Nephron (organoid): ENCODE measurements around the gene CHCHD4.
A peak's percentile ranks its signal among the peaks of the same experiment; 100 is the strongest.
"Not testable (repeated sequence)": the region's sequence is repeated elsewhere in the genome, so short reads cannot be mapped to it uniquely, and the experiment has no call there.

Source experiments
- H3K27ac Mint-ChIP-seq, 3 experiments: 2 replicates each; pipeline ENCODE4 v1.8.0; 2020; ENCODE audit warnings: mixed read lengths in 3 of 3, mild to moderate bottlenecking in 2 of 3, moderate library complexity in 1 of 3
- H3K27me3 Mint-ChIP-seq: 2 replicates; pipeline ENCODE4 v1.8.0; 2021; ENCODE audit warnings: low read depth, mild to moderate bottlenecking, moderate library complexity, mixed read lengths
- H3K36me3 Mint-ChIP-seq: 2 replicates; pipeline ENCODE4 v1.8.0; 2020; ENCODE audit warnings: low read depth, mixed read lengths
- H3K4me1 Mint-ChIP-seq: 2 replicates; pipeline ENCODE4 v1.8.0; 2020; ENCODE audit warnings: mixed read lengths
- H3K4me3 Mint-ChIP-seq, 3 experiments: 2 replicates each; pipeline ENCODE4 v1.8.0; 2020; ENCODE audit warnings: mild to moderate bottlenecking in 3 of 3, mixed read lengths in 3 of 3, moderate library complexity in 2 of 3
- H3K9me3 Mint-ChIP-seq: 2 replicates; pipeline ENCODE4 v1.8.0; 2020; ENCODE audit warnings: mixed read lengths
- TF ChIP-seq, protein P1 (sequence below), 3 experiments: fragments of 200-600 bp; sonication (generic); IDR thresholded peaks; one replicate each; pipeline ENCODE4 v1.5.0; 2021; ENCODE audit warnings: antibody characterized with exemption in 3 of 3; ENCODE audit not compliant: unreplicated experiment in 3 of 3

CHCHD4 gene

DNA sequence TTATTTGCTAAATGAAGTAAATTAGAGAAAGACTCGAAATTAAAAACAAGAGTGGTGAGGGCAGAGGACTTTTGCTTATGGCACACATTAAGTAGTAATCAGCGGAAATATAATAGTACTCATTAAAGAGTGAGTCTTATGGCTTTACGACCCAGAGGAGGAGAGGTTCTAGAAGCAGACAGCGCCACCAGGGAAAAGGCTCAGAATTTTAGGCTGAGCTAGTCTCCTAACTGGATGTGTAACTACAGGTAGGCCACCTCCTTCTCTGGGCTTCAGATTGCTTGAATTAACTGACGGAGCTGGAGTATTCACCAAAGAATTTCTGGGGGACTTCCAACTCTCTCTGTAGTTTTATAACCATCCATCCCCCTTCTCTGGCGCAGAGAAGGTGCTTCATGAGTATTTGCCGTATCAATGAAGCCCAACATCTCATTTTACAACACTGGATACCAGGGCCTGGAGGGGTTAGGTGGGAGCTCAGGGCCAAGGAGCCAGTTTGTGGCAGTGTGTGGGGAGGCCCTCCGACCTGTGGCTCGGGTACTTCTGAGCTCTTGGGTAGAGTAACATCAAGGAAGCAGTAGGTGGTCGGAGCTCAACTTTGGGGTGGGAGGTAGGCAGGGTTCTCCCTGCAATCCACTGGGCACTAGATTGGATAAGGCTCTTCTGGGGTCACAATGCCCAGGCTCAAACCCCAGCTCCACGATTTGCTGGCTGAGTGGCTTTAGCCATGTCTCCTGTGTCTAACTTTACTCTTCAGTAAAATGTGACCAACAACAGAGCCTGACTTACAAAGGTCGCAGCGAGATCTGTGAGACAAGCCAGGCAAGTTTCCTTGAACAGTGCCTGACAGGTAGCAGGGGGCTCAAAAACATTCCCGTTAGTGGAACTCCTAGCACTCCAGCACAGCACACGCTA, 1.1 kb downstream of the CHCHD4 start:
- Mint-ChIP-seq H3K4me3 (peak overlapping the region; percentile 96 to 100 (median 99)), H3K27ac (peak overlapping the region in 2 of 3 experiments; percentile 65 to 81), H3K9me3 (no peaks in the 10 kb centered on the region), H3K4me1 (peaks cover 55% of the 10 kb centered on the region), H3K27me3 (peaks cover 4% of the 10 kb centered on the region), H3K36me3 (peaks cover 29% of the 10 kb centered on the region)
- TF ChIP-seq, protein P1, sequence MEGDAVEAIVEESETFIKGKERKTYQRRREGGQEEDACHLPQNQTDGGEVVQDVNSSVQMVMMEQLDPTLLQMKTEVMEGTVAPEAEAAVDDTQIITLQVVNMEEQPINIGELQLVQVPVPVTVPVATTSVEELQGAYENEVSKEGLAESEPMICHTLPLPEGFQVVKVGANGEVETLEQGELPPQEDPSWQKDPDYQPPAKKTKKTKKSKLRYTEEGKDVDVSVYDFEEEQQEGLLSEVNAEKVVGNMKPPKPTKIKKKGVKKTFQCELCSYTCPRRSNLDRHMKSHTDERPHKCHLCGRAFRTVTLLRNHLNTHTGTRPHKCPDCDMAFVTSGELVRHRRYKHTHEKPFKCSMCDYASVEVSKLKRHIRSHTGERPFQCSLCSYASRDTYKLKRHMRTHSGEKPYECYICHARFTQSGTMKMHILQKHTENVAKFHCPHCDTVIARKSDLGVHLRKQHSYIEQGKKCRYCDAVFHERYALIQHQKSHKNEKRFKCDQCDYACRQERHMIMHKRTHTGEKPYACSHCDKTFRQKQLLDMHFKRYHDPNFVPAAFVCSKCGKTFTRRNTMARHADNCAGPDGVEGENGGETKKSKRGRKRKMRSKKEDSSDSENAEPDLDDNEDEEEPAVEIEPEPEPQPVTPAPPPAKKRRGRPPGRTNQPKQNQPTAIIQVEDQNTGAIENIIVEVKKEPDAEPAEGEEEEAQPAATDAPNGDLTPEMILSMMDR (IDR thresholded peaks at IDR 0.05; ENCODE audit: unreplicated experiment in 3 of 3): no peak

DNA sequence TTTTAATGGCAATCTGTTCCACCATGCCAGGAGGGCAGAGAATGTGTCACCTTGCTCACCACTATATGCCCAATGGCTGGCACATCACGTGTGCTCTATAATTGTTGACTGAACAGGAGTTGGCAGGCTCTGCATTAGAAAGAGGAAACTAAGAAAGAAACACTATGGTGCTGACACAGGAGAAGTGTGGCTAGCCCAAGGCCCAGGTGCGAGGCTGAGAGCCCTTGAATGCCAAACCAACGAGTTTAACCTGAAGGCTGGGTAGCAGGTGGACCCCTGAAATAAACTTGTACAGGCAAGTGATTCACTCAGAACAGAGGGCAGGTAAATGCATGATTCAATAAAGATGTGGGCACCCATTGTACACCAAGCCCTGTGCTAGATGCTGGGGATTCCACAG, 2.4 kb downstream of the CHCHD4 start:
- Mint-ChIP-seq H3K27me3 (peaks cover 4% of the 10 kb centered on the region), H3K27ac (no peak overlapping the region), H3K9me3 (no peaks in the 10 kb centered on the region), H3K36me3 (peaks cover 19% of the 10 kb centered on the region), H3K4me3 (peak overlapping the region; percentile 96 to 100 (median 99)), H3K4me1 (peaks cover 46% of the 10 kb centered on the region)
- TF ChIP-seq, protein P1 (IDR thresholded peaks at IDR 0.05; ENCODE audit: unreplicated experiment in 3 of 3): no peak

DNA sequence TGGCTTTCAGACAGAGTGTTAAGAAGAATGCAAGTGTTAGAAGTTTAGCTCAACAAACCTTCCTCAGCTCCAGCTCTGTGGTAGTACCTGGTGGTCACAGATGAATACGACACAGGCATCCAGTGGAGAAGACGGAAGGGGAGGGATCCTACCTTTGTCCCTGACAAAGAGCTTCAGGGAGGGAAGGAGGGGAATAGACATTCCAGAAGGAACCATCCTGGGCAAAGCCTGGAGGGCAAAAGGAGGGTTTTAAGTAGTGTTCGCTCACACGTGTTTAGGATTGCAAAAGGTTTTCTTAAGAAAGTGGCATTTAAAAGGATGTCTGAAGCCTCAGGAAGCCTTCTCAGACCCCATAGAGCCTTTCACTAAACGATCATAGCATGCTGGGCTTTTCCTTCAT, 2.8 kb downstream of the CHCHD4 start:
- Mint-ChIP-seq H3K9me3 (no peaks in the 10 kb centered on the region), H3K27me3 (peaks cover 4% of the 10 kb centered on the region), H3K36me3 (peaks cover 19% of the 10 kb centered on the region), H3K4me1 (peaks cover 44% of the 10 kb centered on the region), H3K27ac (peak overlapping the region in 1 of 3 experiments; percentile 35), H3K4me3 (peak overlapping the region in 2 of 3 experiments; percentile 96 to 100)
- TF ChIP-seq, protein P1 (IDR thresholded peaks at IDR 0.05; ENCODE audit: unreplicated experiment in 3 of 3): no peak

DNA sequence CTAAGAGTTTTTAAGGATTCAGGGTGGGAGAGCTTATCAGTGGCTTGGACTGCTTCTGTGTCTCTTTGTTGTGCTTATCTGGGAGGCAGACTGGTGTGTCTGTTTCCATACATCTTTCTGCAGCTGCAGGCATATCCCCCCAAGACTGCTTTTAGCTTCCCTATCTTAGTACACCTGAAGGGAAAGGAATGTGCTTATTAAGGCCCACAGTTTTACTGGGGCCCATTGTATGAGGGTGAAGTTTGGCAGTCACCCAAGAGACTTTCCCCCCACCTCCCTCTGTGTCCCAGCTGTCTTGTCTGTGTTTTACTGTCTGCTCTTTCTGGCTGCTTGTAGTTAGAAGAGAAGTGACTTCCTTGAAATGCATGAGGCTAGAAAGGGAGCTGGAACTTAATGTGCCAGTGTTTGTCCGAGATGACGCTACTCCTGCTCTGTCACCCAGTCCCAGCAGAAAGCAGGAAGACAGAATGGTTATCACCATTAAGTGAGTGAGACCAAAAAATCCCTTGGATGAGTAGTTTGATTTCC, 3.7 kb downstream of the CHCHD4 start:
- H3K27me3 Mint-ChIP-seq, H3K9me3 Mint-ChIP-seq: not testable (repeated sequence)
- Mint-ChIP-seq H3K4me1 (peaks cover 36% of the 10 kb centered on the region), H3K36me3 (peaks cover 19% of the 10 kb centered on the region), H3K4me3 (peak overlapping the region in 1 of 3 experiments; percentile 32), H3K27ac (peak overlapping the region; percentile 14 to 35 (median 35))

DNA sequence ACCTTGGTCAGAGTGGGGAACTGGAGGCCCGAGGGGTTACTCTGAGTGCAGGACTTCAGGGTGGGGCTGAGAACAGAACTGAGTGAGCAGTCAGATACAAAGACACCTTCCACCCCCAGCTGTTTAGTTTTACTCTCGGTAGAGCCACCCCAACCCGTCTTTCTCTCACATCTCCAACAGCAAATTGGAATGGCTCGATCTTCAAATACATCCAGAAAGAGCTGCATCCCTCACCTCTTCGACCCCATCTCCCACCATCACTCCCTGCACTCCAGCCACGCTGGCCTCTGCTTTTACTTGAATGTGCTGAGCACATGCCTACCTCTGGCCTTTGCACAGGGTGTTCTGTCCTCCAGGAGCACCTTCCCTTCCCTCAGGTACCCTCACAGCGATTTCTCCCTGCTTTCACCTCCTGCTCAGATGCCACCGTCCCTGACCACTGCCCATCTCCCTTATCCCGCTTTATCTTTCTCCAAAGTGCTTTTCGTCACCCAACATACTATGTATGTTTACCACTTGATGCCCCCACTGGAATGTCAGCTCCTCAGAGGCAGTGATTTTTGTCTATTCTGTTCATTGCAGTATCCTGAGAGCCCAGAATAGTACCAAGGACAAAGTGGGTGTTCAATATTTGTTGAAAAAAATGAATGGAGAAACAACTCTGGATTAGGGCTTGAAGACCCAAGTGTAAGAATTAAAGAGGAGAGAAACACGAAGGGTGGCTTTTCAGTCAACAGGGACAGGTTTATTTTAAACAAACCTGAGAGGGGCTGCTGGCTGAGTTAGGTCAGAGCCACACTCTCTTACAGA, 4.4 kb downstream of the CHCHD4 start:
- Mint-ChIP-seq H3K4me3 (peak overlapping the region in 2 of 3 experiments; percentile 9 to 32), H3K27me3 (peaks cover 1% of the 10 kb centered on the region), H3K27ac (no peak overlapping the region), H3K9me3 (no peaks in the 10 kb centered on the region), H3K4me1 (peaks cover 31% of the 10 kb centered on the region), H3K36me3 (peaks cover 19% of the 10 kb centered on the region)
- TF ChIP-seq, protein P1 (IDR thresholded peaks at IDR 0.05; ENCODE audit: unreplicated experiment in 3 of 3): no peak

DNA sequence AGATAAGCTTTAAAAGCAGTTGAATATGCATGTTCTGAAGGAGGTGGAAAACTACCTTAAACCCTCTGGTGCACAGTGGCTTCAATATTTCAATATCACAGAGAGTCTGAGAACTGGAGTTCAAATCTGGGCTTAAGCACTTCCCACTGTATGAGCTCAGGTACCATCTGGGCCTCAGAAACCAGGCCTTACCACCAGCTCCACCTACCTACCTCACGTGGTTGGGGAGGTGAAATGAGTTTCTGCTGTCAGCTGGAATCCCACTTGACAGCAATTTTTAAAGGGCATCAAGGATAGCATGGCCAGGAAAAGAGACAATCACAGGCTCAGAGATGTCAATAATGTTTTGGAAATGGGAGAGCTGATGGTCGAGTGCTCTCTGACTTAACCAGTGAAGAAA, 5.0 kb downstream of the CHCHD4 start:
- no peaks in the 10 kb centered on the region for H3K9me3 Mint-ChIP-seq
- no peak overlapping the region for H3K4me3 Mint-ChIP-seq
- H3K36me3 Mint-ChIP-seq: peaks cover 23% of the 10 kb centered on the region
- H3K4me1 Mint-ChIP-seq: peaks cover 31% of the 10 kb centered on the region
- H3K27ac Mint-ChIP-seq: no peak overlapping the region
- TF ChIP-seq, protein P1 (IDR thresholded peaks at IDR 0.05; ENCODE audit: unreplicated experiment in 3 of 3): no peak
- H3K27me3 Mint-ChIP-seq: no peaks in the 10 kb centered on the region
